HG03354 (cell line): ENCODE measurements around the gene MPV17L.
"Not testable (repeated sequence)": the region's sequence is repeated elsewhere in the genome, so short reads cannot be mapped to it uniquely, and the experiment has no call there.

ENCODE experiments used
- ATAC-seq: cut with Tn5 transposase; IDR thresholded peaks from one replicate; pipeline ENCODE4 v1.9.1; 2021; ENCODE audit warnings: mild to moderate bottlenecking; ENCODE audit not compliant: unreplicated experiment, poor library complexity, severe bottlenecking

The MPV17L gene

DNA sequence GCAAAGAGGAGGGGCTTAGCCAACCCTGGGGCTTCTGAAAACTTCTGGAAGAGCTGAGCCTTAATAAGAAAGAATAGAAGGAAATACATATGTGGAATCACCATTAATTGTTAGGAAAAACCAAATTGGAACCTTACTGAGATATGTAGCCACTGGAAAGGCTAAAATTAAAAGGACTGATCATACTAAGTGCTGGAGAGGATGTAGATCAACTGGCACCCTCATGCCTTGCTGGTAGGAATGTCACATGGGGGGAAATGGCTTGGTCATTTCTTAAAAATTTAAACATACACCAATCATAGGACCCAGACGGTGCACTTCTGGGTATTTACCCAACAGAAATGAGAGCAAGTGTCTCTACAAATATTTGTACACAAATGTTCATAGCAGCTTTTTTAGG lies 49.9 kb downstream of the MPV17L start:
- no peak for ATAC-seq

DNA sequence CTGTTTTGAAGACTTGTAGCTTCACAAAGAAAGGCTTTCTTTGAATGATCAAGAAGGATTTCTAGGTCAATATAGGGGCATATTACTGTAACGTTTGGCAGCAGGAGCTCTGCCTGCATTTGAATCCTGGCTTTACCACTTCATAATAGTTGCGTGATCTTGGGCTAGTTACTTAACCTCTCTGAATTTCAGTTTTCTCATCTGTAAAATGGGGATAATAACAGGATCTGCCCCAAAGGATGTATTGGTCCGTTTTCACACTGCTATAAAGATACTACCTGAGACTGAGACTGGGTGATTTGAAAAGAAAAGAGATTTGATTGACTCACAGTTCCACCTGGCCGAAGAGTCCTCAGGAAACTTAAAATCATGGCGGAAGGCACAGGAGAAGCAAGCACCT lies 51.3 kb downstream of the MPV17L start:
- ATAC-seq, result no peak

DNA sequence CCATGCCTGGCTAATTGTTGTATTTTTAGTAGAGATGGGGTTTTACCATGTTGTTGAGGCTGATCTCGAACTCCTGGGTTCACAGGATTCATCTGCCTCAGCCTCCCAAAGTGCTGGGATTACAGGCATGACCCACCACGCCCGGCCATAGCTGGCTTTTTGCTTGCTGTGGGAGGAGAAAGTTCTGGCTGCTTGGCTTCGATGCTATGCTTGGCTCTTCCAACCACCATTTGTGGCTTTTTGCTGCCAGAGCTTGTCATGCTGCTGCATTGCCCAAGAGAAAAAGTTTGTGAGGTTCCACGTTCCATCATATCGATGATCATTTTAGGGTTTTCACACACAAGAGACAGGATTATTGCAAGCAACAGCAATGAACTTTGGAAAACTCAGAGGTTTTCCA lies 55.1 kb downstream of the MPV17L start:
- no peak for ATAC-seq

DNA sequence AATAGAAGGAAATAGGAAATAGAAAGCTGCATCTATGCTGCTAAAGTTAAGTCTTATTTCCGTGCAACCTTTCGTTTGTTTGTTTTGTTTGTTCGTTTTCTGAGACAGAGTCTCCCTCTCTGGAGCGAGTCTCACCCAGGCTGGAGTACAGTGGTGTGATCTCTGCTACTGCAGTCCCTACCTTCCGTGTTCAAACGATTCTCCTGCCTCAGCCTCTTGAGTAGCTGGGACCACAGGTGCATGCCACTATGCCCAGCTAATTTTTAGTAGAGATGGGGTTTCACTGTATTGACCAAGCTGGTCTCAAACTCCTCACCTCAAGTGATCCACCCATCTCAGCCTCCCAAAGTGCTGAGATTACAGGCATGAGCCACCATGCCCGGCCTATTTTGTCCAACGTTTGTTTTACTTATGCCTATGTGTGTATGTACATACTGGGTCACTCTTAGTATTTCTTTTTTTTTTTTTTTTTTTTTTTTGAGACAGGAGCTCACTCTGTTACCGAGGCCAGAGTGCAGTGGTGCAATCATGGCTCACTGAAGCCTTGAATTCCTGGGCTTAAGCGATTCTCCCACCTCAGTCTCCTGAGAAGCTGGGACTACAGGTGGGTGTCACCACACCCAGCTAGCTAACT lies 55.7 kb downstream of the MPV17L start:
- ATAC-seq, result no peak

DNA sequence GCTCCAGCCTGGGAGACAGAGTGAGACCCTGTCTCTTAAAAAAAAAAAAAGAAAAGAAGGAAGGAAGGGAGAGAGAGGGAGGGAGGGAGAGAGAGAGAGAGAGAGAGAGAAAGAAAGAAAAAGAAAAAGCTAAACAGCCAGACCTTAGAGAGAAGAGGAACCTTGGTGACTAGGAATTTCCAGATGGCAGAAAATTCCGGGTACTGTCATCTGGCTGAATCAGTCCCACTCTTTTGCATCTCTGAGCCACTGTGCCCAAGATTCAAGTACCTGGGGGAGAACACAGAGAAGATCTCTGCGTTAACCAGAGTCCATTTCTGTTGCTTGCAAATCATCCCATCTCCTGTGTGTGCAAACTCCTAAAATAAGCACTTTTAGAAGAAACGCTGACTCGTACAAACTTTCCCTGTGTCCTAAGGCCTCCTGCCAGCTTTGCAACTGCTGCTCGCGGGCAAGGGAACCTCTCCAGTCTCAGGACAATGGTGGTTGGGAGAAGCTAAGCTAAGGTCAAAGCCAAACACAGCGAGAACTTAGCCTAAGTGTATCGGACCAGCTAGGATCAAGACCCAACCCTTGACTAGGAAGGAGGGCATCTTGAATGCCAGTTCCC lies 56.8 kb downstream of the MPV17L start:
- ATAC-seq, result no peak

DNA sequence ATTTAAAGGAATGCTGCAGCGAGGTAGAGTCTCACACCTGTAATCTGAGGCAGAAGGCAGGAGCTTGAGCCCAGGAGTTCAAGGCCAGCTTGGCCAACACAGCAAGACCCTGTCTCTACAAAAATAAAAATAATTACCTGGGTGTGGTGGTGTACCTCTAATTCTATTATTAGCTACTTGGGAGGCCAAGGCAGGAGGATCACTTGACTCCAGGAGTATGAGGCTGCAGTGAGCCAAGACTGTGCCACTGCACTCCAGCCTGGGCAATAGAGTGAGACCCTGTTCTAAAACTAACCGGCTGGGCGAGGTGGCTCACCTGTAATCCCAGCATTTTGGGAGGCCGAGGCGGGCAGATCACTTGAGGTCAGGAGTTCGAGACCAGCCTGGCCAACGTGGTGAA lies 57.7 kb downstream of the MPV17L start:
- ATAC-seq, result not testable (repeated sequence)

DNA sequence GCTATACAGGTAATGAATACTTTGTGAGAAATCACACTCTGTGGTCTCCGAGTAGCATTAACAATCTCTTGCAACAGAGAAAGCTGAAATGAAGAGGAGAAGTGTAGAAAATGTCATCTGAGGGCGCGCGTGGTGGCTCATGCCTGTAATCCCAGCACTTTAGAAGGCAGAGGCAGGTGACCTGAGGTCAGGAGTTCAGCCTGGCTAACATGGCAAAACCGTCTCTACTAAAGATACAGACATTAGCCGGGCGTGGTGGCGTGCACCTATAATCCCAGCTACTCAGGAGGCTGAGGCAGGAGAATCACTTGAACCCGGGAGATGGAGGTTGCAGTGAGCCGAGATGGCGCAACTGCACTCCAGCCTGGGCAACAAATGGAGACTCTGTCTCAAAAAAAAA lies 59.4 kb downstream of the MPV17L start:
- not testable (repeated sequence) for ATAC-seq

DNA sequence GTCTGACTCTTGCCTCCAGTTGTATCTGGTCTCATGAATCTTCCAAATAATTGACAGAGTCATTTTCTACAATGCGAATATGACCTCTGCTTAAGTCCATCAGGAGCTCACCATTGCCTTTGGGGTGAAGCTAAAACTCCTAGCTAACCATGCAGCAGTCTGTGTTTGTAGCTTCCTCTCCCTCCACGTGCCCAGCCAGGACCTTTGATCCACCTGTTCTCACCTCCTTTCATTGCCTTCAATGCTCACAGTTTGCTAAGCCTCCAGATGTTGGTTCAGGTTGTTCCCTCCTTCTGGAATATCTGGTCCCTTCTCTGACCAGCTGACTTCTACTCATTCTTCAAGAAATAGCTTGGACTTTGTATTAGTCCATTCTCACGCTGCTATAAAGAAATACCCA lies 61.8 kb downstream of the MPV17L start:
- ATAC-seq, result no peak

DNA sequence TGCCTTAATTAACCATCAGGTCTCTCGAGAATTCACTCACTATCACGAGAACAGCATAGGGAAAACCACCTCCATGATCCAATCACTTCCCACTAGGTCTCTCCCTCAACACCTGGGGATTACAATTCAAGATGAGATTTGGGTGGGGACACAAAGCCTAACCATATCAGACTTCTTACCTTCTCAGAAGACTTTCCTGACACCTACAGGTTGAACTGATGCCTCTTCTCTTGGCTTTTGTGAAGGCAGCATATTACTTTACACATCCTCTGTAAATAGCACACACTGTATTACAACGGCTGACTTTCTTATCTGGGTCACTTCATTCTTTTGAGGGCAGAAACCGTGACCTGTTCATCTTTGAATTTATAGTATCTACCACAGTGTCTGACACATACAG lies 62.4 kb downstream of the MPV17L start:
- no peak for ATAC-seq

DNA sequence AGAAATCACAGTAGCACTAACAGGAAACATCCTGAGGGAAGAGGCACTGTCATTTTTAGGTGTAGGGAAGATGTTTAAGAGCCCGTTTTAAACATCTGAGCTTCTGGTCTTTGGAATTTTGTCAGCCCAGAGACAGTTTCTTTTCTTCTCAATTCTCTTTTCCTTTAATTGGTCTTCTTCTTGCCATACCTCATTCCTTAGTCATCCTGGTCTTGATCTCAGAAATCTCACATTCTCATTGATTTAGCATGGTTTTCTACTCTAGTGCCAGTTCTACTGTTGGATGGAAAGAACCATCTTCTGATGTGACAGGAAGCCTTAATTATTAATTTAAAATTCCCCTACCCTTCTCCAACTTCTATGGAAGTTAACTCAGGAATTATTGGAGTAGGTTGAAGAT lies 64.2 kb downstream of the MPV17L start:
- no peak for ATAC-seq

DNA sequence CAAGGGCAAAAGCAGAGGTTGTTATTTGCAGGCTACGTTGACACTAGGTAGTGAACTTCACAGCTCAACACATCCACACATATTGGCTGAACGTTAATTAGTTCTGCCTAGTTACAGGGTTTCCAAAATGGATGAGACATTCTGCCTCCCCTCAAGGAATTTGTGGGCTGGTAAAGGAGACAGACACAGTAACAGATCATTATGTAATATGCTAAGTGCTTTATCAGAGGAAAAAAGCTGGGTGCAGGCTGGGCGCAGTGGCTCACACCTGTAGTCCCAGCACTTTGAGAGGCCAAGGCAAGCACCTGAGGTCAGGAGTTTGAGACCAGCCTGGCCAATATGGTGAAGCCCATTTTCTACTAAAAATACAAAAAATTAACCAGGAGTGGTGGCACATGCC lies 65.0 kb downstream of the MPV17L start:
- no peak for ATAC-seq

DNA sequence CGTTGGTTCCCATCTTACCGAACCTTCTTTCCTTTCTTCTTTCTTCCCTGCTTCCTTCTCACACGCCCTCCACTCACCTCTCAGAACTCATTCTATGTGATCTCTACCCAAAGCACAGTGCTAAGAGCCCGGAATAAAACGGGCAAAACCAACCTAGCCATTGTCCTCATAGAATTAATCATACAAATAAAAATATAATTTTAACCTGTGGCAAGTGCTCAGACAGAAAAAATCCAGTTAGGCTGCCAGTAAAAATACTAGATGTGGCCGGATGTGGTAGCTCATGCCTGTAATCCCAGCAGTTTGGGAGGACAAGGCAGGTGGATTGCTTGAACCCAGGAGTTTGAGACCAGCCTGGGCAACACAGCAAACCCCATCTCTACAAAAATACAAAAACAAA lies 65.8 kb downstream of the MPV17L start:
- ATAC-seq, result no peak
